CD4-positive, CD25-positive, alpha-beta regulatory T cell (primary cell): ENCODE data around the gene TRIP13. TPM values are rescaled to one million over a fixed set of nuclear protein-coding genes. Genes with fewer than 3 reads are reported as not detected.

ENCODE experiments used
- ATAC-seq, 2 donors: fragments of 150-1000 bp; cut with Tn5 transposase; one replicate each; pipeline ENCODE4 v1.10.0; 2021; ENCODE audit warnings: low read depth in 2 of 2, moderate number of reproducible peaks in 2 of 2, moderate library complexity in 1 of 2
- DNase-seq, 3 donors: peaks; one replicate each; pipeline versions ENCODE4 v3.0.0 to v3.0.0-alpha.2; 2012 to 2022; ENCODE audit warnings: mixed read lengths in 1 of 3
- H3K27ac ChIP-seq: one replicate; pipeline ENCODE4 v1.7.0; 2013; ENCODE audit warnings: mild to moderate bottlenecking, low read length; ENCODE audit not compliant: insufficient read depth, poor library complexity, severe bottlenecking
- H3K27me3 ChIP-seq: one replicate; pipeline ENCODE4 v1.7.0; 2013; ENCODE audit warnings: low read length; ENCODE audit not compliant: control insufficient read depth, insufficient read depth
- H3K36me3 ChIP-seq: one replicate; pipeline ENCODE4 v1.7.0; 2013; ENCODE audit warnings: mild to moderate bottlenecking, low read length, moderate library complexity; ENCODE audit not compliant: control insufficient read depth, insufficient read depth
- H3K4me1 ChIP-seq: 2 replicates; pipeline ENCODE4 v1.7.0; 2013; ENCODE audit warnings: mild to moderate bottlenecking, low read length; ENCODE audit not compliant: insufficient read depth, control insufficient read depth, poor library complexity, severe bottlenecking
- H3K4me3 ChIP-seq: one replicate; pipeline ENCODE4 v1.7.0; 2013; ENCODE audit warnings: low read depth, mild to moderate bottlenecking, low read length, moderate library complexity
- H3K9me3 ChIP-seq, 2 experiments: 1 replicate in 1 of 2; 2 replicates in 1 of 2; pipeline ENCODE4 v1.7.0; 2013; ENCODE audit warnings: low read length in 2 of 2, mild to moderate bottlenecking in 1 of 2, moderate library complexity in 1 of 2; ENCODE audit not compliant: control insufficient read depth in 2 of 2
- H3K27ac Mint-ChIP-seq, 3 donors: one replicate each; pipeline ENCODE4 v1.8.0; 2020 to 2022; ENCODE audit warnings: mild to moderate bottlenecking in 3 of 3, mixed read lengths in 3 of 3, moderate library complexity in 2 of 3
- H3K27me3 Mint-ChIP-seq: one replicate; pipeline ENCODE4 v1.8.0; 2022; ENCODE audit warnings: mild to moderate bottlenecking, mixed read lengths
- H3K36me3 Mint-ChIP-seq: one replicate; pipeline ENCODE4 v1.8.0; 2020; ENCODE audit warnings: mixed read lengths
- H3K4me1 Mint-ChIP-seq, 4 donors: one replicate each; pipeline ENCODE4 v1.8.0; 2020 to 2022; ENCODE audit warnings: mixed read lengths in 4 of 4, mild to moderate bottlenecking in 1 of 4
- H3K4me3 Mint-ChIP-seq, 4 donors: one replicate each; pipeline ENCODE4 v1.8.0; 2020 to 2022; ENCODE audit warnings: mild to moderate bottlenecking in 4 of 4, mixed read lengths in 4 of 4, moderate library complexity in 3 of 4
- H3K9me3 Mint-ChIP-seq, 7 donors: one replicate each; pipeline ENCODE4 v1.8.0; 2020 to 2022; ENCODE audit warnings: mixed read lengths in 7 of 7, mild to moderate bottlenecking in 3 of 7, moderate library complexity in 2 of 7
- polyA plus RNA-seq, 4 donors: library from polyadenylated mRNA; unstranded; fragments of 300-500 nt; fragmentation: Illumina TruSeq; gene quantifications; one replicate each; pipeline ENCODE4 v1.2.3, GENCODE V29; 2021
- total RNA-seq: library from RNA; stranded (reverse); gene quantifications from one replicate; pipeline ENCODE4 v1.2.3, GENCODE V29; 2022

TRIP13 gene
- total and polyA plus RNA-seq, 5 donors from 2014 or later = 1.1 to 1.7 (median 1.3) TPM

DNA sequence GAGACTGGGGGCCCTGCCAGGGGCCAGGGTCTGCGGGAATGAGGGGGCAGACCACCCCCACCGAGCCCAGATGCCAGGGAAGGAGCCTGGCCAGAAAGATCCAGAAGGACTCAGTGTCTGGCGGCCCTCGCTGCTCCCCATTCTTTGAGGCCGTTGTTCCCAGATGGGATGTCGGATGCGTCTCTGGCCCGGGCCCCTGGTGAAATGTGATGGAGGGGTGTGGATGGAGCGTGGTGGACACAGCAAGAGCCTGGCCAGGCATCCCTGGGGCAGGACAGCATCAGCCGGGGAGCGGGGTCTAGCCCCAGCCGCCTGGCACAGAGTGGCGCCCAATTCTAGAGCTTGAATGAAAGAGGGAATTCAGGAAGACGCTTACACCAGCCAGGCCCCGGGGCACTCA lies 69.7 kb downstream of the TRIP13 start:
- Histone ChIP-seq H3K4me1 (peaks cover 20% of the 10 kb centered on the region), H3K36me3 (no peaks in the 10 kb centered on the region), H3K4me3 (no peak overlapping the region), H3K27ac (no peak overlapping the region), H3K9me3 (no peaks in the 10 kb centered on the region), H3K27me3 (peaks cover 7% of the 10 kb centered on the region)
- H3K9me3 Mint-ChIP-seq = peaks cover 0 to 3% (median 0%) of the 10 kb centered on the region in 7 donors
- H3K27me3 Mint-ChIP-seq = peaks cover 35% of the 10 kb centered on the region
- ATAC-seq = no peak
- DNase-seq = no peak
- H3K4me1 Mint-ChIP-seq = peaks cover 0 to 32% (median 12%) of the 10 kb centered on the region in 4 donors
- H3K36me3 Mint-ChIP-seq = no peaks in the 10 kb centered on the region
- no peak overlapping the region for H3K4me3 Mint-ChIP-seq
- H3K27ac Mint-ChIP-seq = peak overlapping the region in 1 of 3 donors; percentile 69

DNA sequence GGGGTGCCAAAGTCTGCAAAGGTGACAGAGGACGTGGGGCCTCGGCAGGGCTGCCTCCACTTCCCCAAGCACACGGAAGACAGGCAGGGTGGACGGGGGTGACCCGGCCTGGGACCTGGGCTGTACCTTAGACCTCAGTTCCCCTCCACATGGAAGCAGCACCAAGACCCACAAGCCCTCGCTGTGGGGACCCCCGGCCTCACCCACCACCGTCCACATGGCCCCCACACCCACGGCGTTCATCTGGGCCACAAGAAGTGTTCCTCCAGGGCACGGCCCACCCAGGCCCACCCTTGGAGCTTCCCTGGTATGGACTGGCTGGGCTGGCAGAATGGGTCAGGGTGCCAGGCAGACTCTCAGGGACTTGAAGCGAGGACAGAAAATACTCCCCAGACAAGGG lies 70.1 kb downstream of the TRIP13 start:
- no peak for ATAC-seq
- Histone ChIP-seq H3K4me3 (no peak overlapping the region), H3K27ac (no peak overlapping the region), H3K36me3 (no peaks in the 10 kb centered on the region), H3K4me1 (peaks cover 15% of the 10 kb centered on the region), H3K27me3 (peaks cover 11% of the 10 kb centered on the region), H3K9me3 (no peaks in the 10 kb centered on the region)
- no peak for DNase-seq
- H3K27ac Mint-ChIP-seq = peak overlapping the region in 1 of 3 donors; percentile 88
- H3K9me3 Mint-ChIP-seq = peaks cover 0 to 3% (median 0%) of the 10 kb centered on the region in 7 donors
- H3K4me1 Mint-ChIP-seq = peaks cover 0 to 29% (median 10%) of the 10 kb centered on the region in 4 donors
- no peak overlapping the region for H3K4me3 Mint-ChIP-seq
- peaks cover 39% of the 10 kb centered on the region for H3K27me3 Mint-ChIP-seq
- no peaks in the 10 kb centered on the region for H3K36me3 Mint-ChIP-seq

DNA sequence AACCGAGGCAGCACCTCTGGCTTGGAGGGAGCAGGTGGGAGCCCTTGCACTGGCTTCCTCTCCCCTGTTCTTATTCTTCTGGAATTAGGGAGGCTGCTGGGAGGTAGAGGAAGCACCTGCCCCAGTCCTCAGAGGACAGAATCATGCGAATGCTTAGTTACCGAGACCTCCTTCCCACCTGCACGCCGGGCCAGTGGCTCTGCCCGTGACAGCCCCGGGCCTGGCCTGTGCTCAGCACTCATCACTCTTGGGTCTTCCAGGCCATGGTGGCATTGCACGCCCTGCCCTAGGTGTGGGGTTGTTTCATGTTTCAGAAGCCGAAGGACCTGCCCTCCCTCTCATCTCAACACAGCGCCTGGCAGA lies 70.6 kb downstream of the TRIP13 start:
- Mint-ChIP-seq H3K9me3 (peaks cover 0 to 3% (median 0%) of the 10 kb centered on the region in 7 donors), H3K27ac (peak overlapping the region in 2 of 3 donors; percentile 88 to 93), H3K36me3 (no peaks in the 10 kb centered on the region), H3K4me1 (peaks cover 0 to 28% (median 9%) of the 10 kb centered on the region in 4 donors), H3K4me3 (peak overlapping the region in 3 of 4 donors; percentile 8 to 90 (median 85)), H3K27me3 (peaks cover 44% of the 10 kb centered on the region)
- DNase-seq = no peak
- ATAC-seq = no peak
- Histone ChIP-seq H3K4me1 (peaks cover 15% of the 10 kb centered on the region), H3K27me3 (peaks cover 13% of the 10 kb centered on the region), H3K9me3 (no peaks in the 10 kb centered on the region), H3K36me3 (no peaks in the 10 kb centered on the region), H3K27ac (no peak overlapping the region), H3K4me3 (no peak overlapping the region)

DNA sequence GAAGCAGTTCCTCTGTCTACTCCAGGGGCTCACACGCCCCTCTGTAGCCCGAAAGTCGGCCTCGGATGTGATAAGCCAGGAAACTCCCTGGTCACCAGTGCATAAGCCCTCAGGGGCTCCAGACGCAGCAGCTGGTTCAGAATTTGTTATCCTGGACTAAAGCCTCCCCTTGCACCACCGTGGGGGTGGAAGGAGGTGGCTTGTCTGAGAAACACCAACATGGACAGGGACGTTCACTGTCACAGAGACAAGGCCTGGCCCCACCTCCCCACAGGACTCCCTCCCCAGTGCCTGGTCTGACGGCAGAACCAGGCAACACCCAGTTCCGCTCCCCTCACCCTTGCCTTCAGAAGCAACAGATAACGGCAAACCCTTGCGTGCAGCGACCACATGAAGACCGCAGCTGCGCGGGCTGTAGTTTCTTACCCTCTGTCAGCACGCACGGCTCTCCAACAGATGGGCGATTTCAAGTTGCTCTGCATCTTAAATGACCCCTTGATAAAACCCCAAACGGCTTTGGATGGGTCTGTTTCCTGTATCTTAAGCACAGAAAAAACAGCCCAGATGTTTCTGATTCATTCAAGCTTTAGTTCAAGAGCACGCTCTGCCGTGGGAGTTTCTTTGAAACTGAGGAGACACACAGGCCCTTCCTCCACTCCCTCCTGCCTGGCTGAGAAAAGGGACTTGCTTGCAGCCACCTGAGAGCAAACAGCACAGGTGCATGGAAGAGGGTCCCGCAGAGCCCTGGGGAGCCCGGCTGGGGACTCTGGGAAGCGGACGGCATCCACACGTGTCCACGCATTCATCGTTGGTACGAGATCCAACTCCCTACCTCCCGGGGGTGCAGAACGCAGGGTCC lies 71.2 kb downstream of the TRIP13 start:
- Mint-ChIP-seq H3K36me3 (no peaks in the 10 kb centered on the region), H3K9me3 (peaks cover 0 to 3% (median 0%) of the 10 kb centered on the region in 7 donors), H3K27ac (peak overlapping the region in 2 of 3 donors; percentile 88 to 93), H3K4me3 (peak overlapping the region; percentile 8 to 90 (median 72)), H3K27me3 (peaks cover 50% of the 10 kb centered on the region), H3K4me1 (peaks cover 4 to 29% (median 9%) of the 10 kb centered on the region in 4 donors)
- peak; percentile 64 to 72 for ATAC-seq
- H3K27ac ChIP-seq = peak overlapping the region; percentile 42
- DNase-seq = peak; percentile 19 to 92 (median 50)
- peaks cover 15% of the 10 kb centered on the region for H3K4me1 ChIP-seq
- no peaks in the 10 kb centered on the region for H3K36me3 ChIP-seq
- no peaks in the 10 kb centered on the region for H3K9me3 ChIP-seq
- H3K4me3 ChIP-seq = peak overlapping the region; percentile 63
- peaks cover 13% of the 10 kb centered on the region for H3K27me3 ChIP-seq

DNA sequence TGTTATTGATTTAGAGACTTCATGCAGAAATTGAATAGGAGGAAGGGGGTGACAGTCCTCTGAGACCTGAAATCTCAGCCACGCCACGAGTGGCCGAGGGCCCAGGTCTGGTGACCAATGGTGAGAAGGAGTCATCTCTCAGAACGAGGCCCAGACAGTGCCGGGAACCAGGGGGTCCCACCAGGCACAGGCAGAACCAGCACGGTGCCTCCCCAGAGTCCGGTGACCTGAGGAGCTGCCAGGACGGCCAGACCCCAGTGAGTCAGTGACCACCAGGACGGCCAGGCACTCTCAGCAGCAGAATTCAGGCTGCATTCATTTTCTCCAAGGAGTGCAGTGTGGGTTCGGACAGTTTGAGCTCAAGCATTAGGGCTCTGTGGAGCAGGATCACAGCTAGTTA lies 72.1 kb downstream of the TRIP13 start:
- ATAC-seq (no peak), DNase-seq (no peak)
- peaks cover 60% of the 10 kb centered on the region for H3K27me3 Mint-ChIP-seq
- Histone ChIP-seq H3K4me3 (no peak overlapping the region), H3K27me3 (peaks cover 19% of the 10 kb centered on the region), H3K27ac (no peak overlapping the region), H3K36me3 (no peaks in the 10 kb centered on the region), H3K9me3 (no peaks in the 10 kb centered on the region), H3K4me1 (peaks cover 15% of the 10 kb centered on the region)
- H3K4me3 Mint-ChIP-seq = peak overlapping the region in 1 of 4 donors; percentile 90
- peaks cover 0 to 3% (median 0%) of the 10 kb centered on the region in 7 donors for H3K9me3 Mint-ChIP-seq
- peaks cover 4 to 31% (median 12%) of the 10 kb centered on the region in 4 donors for H3K4me1 Mint-ChIP-seq
- no peak overlapping the region for H3K27ac Mint-ChIP-seq
- H3K36me3 Mint-ChIP-seq = no peaks in the 10 kb centered on the region

DNA sequence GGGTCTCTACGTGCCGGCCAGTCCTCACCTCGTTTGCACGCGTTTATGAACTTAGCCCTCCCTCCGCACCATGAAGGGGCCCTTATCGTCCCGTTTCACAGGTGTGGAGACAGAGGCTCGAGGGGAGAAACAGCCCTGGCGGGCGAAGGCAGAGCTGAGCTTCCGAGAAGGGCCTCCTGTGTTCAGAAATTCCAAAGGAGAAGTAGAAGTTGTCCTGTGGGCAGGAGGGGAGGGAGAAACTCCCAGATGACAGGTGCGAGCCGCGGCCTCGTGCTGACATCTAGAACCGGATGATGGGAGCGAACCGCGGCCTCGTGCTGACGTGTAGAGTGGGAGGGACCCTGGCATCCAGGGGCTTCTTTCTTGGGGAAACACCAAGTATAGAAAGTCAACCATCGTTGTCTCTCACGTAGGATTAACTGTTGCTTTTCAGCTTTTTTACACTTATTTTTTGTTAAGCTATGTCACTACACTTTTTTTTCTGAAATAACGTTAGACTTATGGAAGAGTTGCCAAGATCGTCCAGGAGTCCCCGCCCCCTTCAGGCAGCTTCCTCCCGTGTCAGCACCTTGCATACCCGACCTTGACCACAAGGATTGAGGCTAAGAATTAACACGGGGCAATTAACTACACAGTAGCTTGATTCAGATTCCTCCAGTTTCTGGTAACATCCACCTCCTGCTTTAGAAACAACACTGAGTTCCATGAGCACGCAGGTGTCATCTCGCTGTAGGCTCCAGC lies 73.1 kb downstream of the TRIP13 start:
- Histone ChIP-seq H3K9me3 (no peaks in the 10 kb centered on the region), H3K4me3 (no peak overlapping the region), H3K27me3 (peaks cover 22% of the 10 kb centered on the region), H3K27ac (no peak overlapping the region), H3K36me3 (no peaks in the 10 kb centered on the region), H3K4me1 (peaks cover 15% of the 10 kb centered on the region)
- Mint-ChIP-seq H3K4me1 (peaks cover 4 to 31% (median 12%) of the 10 kb centered on the region in 4 donors), H3K9me3 (peaks cover 0 to 3% (median 0%) of the 10 kb centered on the region in 7 donors), H3K27me3 (peaks cover 69% of the 10 kb centered on the region), H3K36me3 (no peaks in the 10 kb centered on the region), H3K4me3 (no peak overlapping the region), H3K27ac (no peak overlapping the region)
- ATAC-seq = no peak
- no peak for DNase-seq

DNA sequence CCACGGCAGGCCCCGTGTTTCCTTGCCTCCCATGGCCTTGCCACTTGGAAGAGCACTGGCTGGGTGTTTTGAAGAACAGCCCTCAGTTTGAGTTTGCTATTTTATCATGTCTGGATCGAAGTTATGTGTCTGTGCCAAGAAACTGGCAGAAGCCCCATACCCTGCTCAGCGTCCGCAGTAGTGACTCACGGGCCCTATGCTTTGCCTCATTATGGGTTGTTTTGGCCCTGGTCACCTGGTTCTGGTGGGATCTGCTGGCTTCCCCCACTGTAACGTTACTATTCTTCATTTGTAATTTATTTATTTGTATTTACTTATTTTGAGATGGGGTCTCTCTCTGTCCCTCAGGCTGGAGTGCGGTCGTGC lies 73.6 kb downstream of the TRIP13 start:
- peaks cover 22% of the 10 kb centered on the region for H3K27me3 ChIP-seq
- no peak for ATAC-seq
- Mint-ChIP-seq H3K27me3 (peaks cover 70% of the 10 kb centered on the region), H3K4me1 (peaks cover 4 to 31% (median 12%) of the 10 kb centered on the region in 4 donors), H3K36me3 (no peaks in the 10 kb centered on the region), H3K27ac (no peak overlapping the region), H3K4me3 (no peak overlapping the region), H3K9me3 (peaks cover 0 to 3% (median 0%) of the 10 kb centered on the region in 7 donors)
- H3K36me3 ChIP-seq = no peaks in the 10 kb centered on the region
- no peaks in the 10 kb centered on the region for H3K9me3 ChIP-seq
- H3K4me1 ChIP-seq = peaks cover 15% of the 10 kb centered on the region
- H3K27ac ChIP-seq = no peak overlapping the region
- H3K4me3 ChIP-seq = no peak overlapping the region
- DNase-seq = no peak
